ENCODE results near the gene EP300. TPM values are rescaled to one million over a fixed set of nuclear protein-coding genes. Genes with fewer than 3 reads are reported as not detected.

EP300 gene
- total and polyA plus RNA-seq, 2 of the 8 experiments (the other 6 are each of a cell fraction or from before 2014, with no cell fraction given), result 39.5 to 109 TPM

DNA sequence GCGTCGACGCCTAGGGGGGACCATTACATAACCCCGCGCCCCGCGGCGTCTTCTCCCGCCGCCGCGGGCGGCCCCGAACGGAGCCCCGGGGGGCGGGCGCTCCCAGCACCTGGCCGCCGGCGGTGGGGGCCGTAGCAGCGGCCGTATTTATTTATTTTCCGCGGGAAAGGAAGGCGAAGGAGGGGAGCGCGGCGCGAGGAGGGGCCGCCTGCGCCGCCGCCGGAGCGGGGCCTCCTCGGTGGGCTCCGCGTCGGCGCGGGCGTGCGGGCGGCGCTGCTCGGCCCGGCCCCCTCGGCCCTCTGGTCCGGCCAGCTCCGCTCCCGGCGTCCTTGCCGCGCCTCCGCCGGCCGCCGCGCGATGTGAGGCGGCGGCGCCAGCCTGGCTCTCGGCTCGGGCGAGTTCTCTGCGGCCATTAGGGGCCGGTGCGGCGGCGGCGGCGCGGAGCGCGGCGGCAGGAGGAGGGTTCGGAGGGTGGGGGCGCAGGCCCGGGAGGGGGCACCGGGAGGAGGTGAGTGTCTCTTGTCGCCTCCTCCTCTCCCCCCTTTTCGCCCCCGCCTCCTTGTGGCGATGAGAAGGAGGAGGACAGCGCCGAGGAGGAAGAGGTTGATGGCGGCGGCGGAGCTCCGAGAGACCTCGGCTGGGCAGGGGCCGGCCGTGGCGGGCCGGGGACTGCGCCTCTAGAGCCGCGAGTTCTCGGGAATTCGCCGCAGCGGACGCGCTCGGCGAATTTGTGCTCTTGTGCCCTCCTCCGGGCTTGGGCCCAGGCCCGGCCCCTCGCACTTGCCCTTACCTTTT lies at the start of gene EP300 (continued):
- TF ChIP-seq, protein P1, sequence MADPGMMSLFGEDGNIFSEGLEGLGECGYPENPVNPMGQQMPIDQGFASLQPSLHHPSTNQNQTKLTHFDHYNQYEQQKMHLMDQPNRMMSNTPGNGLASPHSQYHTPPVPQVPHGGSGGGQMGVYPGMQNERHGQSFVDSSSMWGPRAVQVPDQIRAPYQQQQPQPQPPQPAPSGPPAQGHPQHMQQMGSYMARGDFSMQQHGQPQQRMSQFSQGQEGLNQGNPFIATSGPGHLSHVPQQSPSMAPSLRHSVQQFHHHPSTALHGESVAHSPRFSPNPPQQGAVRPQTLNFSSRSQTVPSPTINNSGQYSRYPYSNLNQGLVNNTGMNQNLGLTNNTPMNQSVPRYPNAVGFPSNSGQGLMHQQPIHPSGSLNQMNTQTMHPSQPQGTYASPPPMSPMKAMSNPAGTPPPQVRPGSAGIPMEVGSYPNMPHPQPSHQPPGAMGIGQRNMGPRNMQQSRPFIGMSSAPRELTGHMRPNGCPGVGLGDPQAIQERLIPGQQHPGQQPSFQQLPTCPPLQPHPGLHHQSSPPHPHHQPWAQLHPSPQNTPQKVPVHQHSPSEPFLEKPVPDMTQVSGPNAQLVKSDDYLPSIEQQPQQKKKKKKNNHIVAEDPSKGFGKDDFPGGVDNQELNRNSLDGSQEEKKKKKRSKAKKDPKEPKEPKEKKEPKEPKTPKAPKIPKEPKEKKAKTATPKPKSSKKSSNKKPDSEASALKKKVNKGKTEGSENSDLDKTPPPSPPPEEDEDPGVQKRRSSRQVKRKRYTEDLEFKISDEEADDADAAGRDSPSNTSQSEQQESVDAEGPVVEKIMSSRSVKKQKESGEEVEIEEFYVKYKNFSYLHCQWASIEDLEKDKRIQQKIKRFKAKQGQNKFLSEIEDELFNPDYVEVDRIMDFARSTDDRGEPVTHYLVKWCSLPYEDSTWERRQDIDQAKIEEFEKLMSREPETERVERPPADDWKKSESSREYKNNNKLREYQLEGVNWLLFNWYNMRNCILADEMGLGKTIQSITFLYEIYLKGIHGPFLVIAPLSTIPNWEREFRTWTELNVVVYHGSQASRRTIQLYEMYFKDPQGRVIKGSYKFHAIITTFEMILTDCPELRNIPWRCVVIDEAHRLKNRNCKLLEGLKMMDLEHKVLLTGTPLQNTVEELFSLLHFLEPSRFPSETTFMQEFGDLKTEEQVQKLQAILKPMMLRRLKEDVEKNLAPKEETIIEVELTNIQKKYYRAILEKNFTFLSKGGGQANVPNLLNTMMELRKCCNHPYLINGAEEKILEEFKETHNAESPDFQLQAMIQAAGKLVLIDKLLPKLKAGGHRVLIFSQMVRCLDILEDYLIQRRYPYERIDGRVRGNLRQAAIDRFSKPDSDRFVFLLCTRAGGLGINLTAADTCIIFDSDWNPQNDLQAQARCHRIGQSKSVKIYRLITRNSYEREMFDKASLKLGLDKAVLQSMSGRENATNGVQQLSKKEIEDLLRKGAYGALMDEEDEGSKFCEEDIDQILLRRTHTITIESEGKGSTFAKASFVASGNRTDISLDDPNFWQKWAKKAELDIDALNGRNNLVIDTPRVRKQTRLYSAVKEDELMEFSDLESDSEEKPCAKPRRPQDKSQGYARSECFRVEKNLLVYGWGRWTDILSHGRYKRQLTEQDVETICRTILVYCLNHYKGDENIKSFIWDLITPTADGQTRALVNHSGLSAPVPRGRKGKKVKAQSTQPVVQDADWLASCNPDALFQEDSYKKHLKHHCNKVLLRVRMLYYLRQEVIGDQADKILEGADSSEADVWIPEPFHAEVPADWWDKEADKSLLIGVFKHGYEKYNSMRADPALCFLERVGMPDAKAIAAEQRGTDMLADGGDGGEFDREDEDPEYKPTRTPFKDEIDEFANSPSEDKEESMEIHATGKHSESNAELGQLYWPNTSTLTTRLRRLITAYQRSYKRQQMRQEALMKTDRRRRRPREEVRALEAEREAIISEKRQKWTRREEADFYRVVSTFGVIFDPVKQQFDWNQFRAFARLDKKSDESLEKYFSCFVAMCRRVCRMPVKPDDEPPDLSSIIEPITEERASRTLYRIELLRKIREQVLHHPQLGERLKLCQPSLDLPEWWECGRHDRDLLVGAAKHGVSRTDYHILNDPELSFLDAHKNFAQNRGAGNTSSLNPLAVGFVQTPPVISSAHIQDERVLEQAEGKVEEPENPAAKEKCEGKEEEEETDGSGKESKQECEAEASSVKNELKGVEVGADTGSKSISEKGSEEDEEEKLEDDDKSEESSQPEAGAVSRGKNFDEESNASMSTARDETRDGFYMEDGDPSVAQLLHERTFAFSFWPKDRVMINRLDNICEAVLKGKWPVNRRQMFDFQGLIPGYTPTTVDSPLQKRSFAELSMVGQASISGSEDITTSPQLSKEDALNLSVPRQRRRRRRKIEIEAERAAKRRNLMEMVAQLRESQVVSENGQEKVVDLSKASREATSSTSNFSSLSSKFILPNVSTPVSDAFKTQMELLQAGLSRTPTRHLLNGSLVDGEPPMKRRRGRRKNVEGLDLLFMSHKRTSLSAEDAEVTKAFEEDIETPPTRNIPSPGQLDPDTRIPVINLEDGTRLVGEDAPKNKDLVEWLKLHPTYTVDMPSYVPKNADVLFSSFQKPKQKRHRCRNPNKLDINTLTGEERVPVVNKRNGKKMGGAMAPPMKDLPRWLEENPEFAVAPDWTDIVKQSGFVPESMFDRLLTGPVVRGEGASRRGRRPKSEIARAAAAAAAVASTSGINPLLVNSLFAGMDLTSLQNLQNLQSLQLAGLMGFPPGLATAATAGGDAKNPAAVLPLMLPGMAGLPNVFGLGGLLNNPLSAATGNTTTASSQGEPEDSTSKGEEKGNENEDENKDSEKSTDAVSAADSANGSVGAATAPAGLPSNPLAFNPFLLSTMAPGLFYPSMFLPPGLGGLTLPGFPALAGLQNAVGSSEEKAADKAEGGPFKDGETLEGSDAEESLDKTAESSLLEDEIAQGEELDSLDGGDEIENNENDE (IDR thresholded peaks at IDR 0.05; ENCODE audit: insufficient replicate concordance, low read length), result no peak
- TF ChIP-seq MAFK (IDR thresholded peaks at IDR 0.05; ENCODE audit: low read depth, low read length) (no peak), CEBPB (IDR thresholded peaks at IDR 0.05; ENCODE audit: low read depth, low read length) (no peak), YY1 (IDR thresholded peaks at IDR 0.05; ENCODE audit: low read depth, low read length) (peak; percentile 16; the same call in 1 of the 2 replicates), EP300 (IDR thresholded peaks at IDR 0.05; ENCODE audit: borderline replicate concordance in 1 of 2, low read depth in 2 of 2, low read length in 2 of 2) (no peak)
